Measurements from ENCODE around the gene EML6.
"Not testable (repeated sequence)": the region's sequence is repeated elsewhere in the genome, so short reads cannot be mapped to it uniquely, and the experiment has no call there.

Gene EML6

DNA sequence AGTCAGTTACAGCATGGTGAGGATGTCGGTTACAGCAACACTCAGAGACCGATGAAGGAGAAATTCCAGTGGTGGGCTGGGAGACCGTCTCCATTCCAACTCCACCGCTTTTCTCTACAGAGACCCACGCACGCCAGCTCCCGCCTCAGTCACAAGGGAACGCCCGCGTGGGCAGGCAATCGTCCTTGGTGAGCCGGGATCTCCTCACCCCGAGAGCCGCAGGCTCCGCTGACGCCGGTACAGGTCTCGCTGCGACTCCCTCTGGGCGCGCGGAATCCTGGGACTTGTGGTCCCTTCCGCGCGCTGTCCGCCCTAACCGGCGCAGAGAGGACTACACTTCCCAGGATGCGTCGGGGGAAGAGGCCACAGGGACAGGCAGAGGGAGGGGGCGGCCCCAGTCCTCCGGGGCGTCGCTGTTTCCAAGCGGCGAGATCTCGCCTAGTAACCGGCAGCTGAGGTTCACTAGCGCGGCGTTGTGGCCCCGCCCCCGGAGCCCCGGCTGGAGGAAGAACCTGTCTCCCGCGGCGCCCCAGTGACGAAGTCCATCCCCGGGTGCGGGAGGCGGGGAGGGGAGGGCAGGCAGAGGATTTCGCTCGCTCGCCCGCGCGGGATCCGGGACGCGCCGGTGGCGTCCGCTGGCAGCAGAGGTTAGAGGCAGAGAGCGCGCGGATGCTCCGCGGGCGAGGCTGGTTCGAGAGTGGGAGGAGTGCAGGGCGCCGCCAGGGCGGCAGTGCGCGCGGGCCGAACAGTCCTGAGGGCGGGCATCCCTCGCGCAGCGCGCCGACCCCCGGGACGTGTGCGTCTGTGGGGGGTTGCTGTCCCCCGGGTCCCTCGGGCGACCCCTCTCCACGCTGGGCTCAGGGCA, at the start of gene EML6:
Gene EML6 (plus strand): TSS at position 532 of the 865 bp plus-strand sequence. CDS start 1,400 bp downstream, outside the sequence.
- DNase-seq (peak; percentile 97), ATAC-seq (peak; percentile 99)

DNA sequence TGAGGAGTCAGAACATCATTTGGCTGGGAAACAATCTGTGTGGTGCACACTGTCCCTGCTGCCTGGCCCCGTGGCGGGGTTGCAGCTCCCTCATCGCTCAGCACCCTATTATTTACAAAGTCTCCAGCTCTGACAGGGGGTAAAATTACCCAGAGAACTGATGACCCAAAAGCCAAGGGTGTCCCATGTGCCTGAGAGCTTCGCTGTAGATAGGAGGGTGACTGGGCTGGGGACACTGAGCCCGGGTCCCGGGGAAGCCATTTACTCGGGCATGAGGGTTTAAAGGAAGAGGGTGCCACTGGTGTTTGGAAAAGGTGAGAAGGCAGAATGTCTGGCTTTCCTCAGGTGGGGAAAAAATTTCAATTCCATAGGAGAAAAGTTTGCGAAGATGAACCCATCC, 48.2 kb upstream of the EML6 start:
- DNase-seq: no peak
- ATAC-seq: no peak

DNA sequence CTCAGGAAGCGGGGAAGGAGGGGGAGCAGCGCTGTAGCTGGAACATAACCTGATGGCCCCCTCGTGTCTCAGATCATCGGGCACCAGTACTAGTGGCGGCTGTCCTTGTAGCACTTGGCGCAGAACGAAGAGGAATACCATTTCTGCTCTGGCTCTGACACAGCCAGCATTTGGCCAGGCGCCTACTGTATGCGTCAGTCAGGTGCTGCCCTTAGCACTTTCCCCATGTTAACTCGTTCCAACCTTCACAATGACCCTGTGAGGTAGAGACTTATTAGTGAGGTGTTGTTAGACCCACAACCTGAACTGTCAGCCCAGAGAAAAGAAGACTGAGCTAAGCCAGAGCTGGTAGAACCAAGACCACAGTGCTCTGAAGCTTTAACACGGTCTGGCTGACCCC, 47.7 kb upstream of the EML6 start:
- no peak for ATAC-seq
- no peak for DNase-seq

DNA sequence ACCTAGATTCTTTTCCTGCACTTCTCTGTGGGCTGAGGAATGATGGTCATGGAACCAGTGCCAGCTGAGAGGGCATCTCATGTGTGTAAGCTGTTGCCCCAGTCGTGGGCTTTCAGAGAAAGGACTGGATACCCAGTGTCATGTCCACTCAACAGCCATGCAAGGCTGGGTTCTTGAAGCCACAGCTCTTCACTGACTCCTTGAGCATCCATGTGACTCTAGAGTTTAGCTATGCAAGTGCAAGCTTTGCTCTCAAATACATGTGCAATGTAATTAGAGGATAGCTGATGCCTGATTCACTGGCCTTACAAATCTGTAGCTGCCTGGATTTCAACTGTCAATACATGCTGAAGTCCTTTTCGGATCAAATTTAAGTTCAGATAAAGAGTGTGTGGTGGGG, 46.8 kb upstream of the EML6 start:
- no peak for ATAC-seq
- DNase-seq: no peak

DNA sequence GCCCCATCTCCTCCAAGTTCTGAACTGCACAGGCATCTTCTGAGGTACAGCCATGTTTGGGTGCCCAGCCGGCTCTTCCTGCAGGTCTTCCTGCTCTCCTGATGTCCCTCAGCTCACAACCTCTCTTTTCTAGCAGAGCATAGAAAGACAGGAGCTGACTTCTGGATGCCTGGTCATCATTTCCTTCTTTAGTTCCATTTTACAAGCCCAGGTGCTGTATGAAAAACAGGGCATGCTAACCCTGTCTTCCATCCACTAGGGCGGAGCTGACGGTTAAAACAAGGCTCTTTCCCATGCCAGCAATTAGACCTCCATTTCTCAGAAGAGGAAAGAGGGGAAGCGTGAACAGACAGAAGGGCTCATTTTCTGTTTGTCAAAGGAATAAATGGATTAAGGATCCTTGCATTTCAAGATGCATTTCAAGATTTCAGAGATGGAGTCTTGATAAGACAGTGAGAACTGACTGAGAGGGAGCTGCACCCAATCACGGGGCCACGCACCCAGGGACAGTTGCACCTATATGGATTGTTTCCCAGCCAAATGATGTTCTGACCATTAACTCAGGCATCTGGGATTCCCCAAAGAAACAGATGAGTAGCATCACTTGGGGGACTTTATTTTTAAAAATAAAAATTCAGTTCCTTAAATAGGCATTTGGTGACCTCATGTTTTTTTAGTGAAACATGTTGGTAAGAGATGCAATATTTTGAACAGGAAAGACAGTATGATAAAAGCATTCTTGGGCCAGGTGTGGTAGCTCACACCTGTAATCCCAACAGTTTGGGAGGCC, 45.8 kb upstream of the EML6 start:
- DNase-seq: no peak
- no peak for ATAC-seq

DNA sequence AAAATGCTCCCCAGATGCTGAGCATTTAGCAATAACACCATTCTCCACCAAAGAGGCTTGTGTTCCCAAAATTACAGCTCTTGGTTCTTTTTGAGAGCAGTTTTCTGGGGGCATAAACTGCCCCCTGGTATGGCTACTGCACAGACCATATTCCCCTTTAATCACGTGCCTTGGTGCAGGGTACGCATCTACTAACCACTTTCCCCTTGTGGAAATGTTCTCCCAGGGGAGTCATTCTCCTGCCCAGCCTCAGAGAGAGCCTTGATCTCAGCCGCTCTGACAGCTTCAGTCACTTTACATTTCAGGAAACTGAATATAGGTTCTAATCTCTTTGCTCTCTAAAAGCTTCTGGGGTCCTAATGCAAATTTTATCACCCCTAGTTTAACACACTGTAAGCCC, 44.7 kb upstream of the EML6 start:
- ATAC-seq (no peak), DNase-seq (no peak)

DNA sequence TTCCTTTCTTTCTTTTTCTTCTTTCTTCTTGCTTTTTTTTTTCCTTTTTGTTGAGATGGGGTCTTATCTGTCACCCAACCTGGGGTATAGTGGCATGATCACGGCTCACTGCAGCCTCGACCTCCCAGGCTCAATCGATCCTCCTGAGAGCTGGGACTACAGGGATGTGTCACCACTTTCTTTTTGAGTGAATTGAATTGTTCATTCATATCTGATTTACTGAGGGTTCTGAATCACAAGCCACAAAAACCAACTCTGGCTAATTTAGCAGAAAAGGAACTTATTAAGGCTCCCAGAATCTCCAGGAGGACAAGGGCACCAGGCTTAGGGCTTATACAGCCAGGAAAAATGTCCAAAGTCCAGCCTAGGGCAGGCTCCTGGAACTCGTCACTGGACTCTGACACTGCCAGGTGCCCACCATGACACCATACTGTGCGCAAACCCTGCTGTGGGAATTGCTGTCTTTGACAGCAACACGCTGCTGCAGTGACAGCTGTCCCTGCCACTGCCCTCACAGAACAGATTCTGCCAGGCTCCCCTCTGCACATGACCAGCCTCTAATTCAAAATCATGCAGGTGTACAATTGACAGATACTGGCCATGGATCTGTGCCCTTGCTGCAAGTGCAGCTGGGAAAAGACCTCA, 42.9 kb upstream of the EML6 start:
- DNase-seq (peak; percentile 43), ATAC-seq (peak; percentile 97)

DNA sequence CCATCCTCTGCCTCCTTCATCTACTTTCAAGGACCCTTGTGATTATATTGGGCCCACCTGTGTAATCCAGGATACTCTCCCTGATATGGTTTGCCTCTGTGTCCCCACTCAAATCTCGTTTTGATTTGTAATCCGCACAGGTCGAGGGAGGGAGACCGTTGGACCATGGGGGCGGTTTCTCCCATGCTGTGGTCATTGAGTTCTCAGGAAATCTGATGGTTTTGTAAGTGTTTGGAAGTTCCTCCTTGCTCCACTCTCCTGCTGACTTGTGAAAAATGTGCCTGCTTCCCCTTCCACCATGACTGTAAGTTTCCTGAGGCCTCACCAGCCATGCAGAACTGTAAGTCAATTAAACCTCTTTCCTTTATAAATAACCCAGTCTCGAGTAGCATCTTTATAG, 42.0 kb upstream of the EML6 start:
- DNase-seq (no peak), ATAC-seq (no peak)

DNA sequence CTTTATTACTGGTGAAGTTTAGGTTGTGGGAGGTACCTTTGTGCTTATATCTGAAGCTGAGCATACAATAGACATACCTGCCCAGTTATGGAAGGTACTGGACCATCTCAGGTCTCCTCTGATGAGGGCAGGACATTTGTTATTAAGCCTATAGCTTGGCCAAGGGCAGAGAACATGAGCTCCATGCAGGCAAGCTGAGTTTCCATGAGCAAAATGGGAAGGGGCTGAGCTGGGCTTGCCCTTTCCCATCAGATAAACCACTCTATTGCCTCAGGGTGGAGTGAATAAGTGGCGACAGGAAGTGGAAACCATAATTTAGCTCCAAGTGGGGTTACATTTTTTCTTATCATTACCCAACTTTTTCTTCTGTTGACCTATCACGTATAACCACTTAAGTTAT, 39.9 kb upstream of the EML6 start:
- ATAC-seq (no peak), DNase-seq (no peak)

DNA sequence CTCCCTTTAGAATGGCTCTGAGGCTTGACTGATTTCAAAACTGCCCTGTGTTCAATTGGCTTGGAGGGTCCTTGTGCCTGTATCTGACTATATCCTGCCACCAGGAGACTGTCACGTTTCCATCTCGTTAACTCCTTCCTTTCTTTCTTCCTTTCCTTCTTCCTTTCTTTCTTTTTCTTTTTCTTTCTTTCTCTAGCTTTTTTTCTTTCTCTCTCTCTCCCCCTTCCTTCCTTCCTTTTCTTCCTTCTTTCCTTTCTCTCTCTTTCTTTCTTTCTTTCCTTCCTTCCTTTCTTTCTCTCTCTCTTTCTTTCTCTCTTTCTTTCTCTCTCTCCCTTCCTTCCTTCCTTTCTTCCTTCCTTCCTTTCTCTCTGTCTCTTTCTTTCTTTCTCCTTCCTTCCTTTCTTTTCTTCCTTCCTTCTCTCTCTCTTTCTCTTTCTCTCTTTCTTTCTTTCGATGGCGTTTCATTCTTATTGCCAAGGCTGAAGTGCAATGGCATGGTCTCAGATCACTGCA, 38.1 kb upstream of the EML6 start:
- DNase-seq (no peak), ATAC-seq (no peak)

DNA sequence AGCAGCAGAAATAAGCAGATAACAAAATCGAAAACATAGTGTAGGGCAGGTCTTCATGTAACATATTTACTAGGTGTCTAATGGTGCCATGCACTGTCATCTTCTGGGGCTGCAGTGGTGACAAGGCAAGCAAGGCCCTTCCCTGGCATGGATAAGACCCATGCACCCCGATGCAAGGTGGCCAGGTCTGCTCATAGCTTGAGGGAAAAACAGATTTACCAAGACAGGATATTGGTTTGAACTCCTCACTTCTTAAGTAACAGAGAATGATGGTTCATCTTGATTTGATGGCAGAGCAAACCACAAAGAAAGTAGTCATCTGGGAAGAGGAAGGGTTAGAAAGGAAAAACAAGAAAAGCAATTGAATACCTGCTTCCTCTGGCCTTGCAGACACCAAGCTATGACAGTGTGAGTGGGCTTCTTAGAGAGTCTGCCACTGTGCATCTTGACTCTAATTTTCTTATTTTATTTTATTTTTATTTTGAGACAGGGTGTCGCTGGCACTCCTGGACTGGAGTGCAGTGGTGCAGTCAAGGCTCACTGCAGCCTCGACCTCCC, 35.8 kb upstream of the EML6 start:
- no peak for DNase-seq
- ATAC-seq: no peak

DNA sequence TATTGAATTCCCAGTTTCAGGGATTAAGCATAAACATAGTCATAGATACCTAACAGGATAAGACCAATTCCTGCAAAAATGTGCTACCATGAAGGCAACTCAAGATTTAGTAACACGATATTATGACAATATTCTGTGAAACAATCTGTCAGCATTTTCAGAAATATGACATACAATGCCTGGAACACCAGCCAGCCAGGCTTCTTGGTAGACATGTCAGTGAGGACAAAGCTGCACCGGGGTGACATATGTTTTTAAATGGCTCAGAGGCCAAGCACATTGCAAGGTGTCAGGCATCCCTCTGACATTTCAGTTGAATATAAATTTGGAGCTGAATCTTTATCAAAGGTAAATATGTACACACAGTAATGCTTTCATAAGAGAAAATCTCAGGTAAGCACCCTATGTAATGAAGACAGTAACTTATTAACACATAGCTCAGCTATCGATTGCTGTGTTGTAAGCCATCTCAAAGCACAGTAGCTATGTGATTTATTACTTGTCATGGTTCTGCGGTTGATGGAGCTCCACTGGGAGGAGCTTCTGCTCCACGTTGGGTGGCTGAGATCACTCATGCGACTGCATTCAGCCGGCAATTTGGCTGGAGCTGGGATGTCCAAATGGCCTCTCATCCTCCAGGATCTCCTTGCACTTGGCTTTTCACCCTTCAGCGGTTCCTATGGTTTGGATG, 31.9 kb upstream of the EML6 start:
- ATAC-seq (no peak), DNase-seq (no peak)

DNA sequence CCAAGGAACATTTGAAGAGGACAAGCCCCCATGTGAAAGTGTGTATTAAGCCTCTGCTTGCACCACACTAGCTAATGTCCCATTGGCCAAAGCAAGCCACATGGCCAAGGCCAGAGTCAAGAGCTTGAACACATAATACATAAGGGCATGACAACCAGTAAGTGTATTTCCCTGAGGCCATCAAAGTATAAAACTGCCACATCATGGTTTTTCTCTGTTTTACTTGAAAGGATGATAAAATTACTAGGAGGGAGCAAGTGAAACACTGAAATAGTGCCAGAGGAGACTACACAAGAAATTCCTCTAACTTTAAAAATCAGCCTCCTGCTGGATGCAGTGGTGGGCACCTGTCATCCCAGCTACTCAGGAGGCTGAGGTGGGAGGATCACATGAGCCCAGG, 30.9 kb upstream of the EML6 start:
- no peak for DNase-seq
- ATAC-seq: no peak

DNA sequence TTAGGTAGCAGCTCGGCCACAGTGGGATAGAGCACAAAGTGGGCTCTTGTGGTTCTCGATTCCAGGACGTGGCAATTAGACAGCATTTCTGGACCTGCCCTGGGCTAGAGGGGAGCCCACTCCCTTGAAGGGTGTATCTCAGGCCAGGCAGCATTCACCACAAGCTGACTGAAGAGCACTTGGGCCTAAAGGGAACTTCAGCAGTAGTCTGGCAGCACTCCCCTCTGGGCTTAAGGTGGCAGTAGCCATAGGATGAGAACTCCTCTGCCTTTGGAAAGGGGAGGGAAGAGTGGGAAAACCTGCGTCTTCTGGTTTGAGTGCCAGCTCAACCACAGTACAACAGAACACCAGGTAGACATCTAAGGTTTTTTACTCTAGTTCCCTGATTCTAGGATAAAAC, 28.1 kb upstream of the EML6 start:
- DNase-seq (no peak), ATAC-seq (no peak)

DNA sequence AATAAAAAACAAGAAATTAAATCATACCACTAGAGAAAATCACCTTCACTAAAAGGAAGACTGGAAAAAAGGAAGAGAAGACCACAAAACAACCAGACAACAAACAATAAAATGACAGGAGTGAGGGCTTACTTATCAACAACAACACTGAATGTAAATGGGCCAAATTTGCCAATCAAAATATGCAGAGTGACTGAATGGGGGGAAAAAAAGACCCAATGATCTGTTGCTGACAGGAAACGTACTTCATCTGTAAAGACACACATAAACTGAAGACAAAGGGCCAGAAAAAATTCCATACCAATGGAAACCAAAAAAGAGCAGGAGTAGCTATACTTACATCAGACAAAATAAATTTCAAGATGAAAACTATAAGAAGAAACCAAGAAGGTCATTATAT, 25.5 kb upstream of the EML6 start:
- DNase-seq (no peak), ATAC-seq (no peak)

DNA sequence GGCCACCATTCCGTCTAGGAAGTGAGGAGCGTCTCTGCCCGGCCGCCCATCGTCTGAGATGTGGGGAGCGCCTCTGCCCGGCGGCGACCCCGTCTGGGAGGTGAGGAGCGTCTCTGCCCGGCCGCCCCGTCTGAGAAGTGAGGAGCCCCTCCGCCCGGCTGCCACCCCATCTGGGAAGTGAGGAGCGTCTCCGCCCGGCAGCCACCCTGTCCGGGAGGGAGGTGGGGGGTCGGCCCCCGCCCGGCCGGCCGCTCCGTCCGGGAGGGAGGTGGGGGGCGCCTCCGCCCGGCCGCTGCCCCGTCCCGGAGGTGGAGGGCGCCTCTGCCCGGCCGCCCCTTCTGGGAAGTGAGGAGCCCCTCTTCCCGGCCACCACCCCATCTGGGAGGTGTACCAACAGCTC, 24.5 kb upstream of the EML6 start:
- not testable (repeated sequence) for DNase-seq

DNA sequence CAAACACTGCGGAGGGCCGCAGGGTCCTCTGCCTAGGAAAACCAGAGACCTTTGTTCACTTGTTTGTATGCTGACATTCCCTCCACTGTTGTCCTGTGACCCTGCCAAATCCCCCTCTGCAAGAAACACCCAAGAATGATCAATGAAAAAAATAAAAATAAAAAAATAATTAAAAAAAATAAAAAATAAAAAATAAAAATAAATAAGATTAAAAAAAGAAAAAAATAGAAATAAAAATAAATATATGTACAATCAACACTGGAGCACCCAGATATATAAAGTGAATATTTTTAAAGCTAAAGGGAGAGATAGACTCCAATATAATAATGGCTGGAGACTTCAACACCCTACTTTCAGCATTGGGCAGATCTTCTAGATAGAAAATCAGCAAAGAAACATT, 23.8 kb upstream of the EML6 start:
- ATAC-seq (no peak), DNase-seq (no peak)

More for the DNA sequence above, 24.5 kb upstream of the EML6 start:
- ATAC-seq: not testable (repeated sequence)

DNA sequence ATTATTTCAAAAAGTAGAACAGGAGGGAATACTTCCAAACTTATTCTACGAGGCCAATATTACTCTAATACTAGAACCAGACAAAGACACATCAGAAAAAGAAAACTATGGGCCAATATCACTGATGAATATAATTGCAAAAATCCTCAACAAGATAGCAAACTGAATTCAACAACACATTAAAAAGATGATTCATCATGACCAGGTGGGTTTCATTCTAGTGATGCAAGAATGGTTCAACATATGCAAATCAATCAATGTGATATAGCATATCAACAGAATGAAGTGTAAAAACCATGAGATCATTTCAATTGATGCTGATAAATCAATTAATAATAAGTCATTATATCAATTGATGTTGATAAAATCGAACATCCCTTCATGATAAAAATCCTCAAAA, 22.4 kb upstream of the EML6 start:
- no peak for ATAC-seq
- DNase-seq: no peak

DNA sequence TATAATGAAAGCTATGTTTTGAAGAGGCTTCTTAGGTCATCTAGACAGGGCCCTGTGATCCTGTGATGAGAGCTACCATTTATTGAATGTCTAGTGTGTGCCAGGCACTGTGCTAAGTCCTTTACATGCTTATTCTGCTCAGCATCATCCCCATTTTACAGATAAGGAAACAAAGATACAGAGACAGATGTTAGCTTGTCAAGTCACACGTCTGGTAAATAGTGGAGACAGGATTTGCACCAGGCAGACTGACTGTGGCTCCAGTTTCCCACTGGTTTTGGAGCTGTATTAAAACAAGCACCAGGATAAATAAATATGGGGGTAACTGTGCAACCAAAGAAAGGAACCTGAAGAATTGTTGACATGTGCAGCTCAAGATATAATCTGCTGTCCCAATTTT, 19.2 kb upstream of the EML6 start:
- DNase-seq (no peak), ATAC-seq (no peak)

DNA sequence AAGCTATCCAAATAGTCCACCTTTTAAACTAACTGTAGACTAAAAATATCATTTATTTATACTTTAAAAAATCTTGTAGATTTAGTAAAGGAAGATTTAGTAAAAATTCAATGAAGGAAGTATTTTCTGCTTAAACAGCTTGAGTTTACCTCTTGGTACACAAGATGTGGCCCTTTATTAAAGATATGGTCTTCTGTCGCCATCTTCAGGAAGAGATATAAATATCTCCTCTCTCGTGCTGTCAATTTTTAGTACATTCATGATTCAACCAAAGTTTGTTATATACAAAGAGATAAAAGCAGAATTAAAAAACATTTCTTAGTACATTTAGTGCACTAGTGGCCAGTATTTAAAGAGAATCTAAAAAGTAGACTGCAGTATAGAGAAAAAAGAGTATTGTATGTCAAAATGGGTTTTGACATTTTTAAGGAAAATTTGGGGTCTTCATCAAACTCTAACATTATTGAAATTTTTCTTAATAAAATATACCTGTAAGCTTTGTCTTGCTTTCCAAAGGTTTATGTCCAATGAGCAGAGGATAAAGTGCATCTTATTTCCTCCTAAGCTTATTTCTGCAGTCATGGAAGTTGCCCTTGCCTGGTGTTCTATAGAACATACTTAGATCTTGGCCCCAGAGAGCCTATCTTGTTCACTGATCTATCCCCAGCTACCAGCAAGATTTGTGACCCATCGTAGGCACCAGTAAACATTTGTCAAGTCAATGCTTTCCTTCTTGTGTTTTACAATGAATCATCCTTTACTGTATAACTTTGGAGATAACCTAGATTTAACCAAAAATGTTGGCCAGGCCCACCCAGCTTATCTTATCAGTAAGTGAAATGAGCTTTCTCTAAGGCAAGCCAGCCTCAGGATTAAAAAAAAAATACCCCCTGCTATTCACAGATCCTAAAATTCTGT, 18.5 kb upstream of the EML6 start:
- DNase-seq (no peak), ATAC-seq (no peak)

DNA sequence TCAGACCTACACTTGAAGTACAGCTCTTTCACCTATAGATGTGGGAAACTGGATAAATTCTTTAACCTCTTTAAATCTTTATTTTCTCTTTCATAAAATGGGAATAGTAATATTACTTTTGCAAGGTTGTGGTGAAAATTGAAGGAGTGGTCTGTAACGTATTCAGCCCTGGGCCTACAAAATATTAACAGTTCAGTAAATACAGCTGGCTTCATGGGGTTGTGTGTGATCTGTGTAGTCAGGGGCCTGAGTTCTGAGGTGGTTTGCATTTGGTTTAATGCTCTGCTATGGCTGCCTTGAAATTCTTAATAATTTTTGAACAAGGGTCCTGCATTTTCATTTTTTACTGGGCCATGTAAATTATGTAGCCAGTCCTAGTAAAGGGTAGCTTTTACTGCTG, 16.8 kb upstream of the EML6 start:
- ATAC-seq: no peak

More for the DNA sequence above, 16.8 kb upstream of the EML6 start:
- no peak for DNase-seq

Measured in stimulated activated naive CD8-positive, alpha-beta T cell treated with anti-CD3 and anti-CD28 coated beads, Interleukin-15, Interleukin-2, amounts not matched to agents 100 U/mL and 50 U/mL, for 24 hours (primary cell).